ENCODE data around the gene THOC2.

THOC2 gene

DNA sequence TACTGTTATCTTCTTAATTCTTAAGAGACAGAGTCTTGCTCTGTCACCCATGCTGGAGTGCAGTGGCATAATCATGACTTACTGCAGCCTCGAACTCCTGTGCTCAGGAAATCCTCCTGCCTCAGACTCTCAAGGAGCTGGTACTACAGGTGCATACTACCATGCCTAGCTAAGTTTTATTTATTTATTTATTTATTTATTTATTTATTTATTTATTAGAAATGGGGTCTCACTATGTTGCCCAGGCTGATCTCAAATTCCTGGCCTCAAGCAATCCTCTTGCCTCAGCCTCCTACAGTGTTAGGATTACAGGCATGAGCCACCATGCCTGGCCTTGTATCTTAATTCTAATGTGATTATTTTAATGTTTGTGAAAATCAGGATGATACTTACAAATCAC is 125.6 kb downstream of the THOC2 start (continued):
- no peak; the same call in 1 of the 2 replicates for TF ChIP-seq ZNF202 (tag by site-specific recombination; IDR thresholded peaks at IDR 0.05; ENCODE audit: borderline replicate concordance)
- TF ChIP-seq ZFHX2 (tag by site-specific recombination; conservative IDR thresholded peaks at IDR 0.05), result no peak
- TF ChIP-seq, protein P1, sequence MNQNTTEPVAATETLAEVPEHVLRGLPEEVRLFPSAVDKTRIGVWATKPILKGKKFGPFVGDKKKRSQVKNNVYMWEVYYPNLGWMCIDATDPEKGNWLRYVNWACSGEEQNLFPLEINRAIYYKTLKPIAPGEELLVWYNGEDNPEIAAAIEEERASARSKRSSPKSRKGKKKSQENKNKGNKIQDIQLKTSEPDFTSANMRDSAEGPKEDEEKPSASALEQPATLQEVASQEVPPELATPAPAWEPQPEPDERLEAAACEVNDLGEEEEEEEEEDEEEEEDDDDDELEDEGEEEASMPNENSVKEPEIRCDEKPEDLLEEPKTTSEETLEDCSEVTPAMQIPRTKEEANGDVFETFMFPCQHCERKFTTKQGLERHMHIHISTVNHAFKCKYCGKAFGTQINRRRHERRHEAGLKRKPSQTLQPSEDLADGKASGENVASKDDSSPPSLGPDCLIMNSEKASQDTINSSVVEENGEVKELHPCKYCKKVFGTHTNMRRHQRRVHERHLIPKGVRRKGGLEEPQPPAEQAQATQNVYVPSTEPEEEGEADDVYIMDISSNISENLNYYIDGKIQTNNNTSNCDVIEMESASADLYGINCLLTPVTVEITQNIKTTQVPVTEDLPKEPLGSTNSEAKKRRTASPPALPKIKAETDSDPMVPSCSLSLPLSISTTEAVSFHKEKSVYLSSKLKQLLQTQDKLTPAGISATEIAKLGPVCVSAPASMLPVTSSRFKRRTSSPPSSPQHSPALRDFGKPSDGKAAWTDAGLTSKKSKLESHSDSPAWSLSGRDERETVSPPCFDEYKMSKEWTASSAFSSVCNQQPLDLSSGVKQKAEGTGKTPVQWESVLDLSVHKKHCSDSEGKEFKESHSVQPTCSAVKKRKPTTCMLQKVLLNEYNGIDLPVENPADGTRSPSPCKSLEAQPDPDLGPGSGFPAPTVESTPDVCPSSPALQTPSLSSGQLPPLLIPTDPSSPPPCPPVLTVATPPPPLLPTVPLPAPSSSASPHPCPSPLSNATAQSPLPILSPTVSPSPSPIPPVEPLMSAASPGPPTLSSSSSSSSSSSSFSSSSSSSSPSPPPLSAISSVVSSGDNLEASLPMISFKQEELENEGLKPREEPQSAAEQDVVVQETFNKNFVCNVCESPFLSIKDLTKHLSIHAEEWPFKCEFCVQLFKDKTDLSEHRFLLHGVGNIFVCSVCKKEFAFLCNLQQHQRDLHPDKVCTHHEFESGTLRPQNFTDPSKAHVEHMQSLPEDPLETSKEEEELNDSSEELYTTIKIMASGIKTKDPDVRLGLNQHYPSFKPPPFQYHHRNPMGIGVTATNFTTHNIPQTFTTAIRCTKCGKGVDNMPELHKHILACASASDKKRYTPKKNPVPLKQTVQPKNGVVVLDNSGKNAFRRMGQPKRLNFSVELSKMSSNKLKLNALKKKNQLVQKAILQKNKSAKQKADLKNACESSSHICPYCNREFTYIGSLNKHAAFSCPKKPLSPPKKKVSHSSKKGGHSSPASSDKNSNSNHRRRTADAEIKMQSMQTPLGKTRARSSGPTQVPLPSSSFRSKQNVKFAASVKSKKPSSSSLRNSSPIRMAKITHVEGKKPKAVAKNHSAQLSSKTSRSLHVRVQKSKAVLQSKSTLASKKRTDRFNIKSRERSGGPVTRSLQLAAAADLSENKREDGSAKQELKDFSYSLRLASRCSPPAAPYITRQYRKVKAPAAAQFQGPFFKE (tag by site-specific recombination; IDR thresholded peaks at IDR 0.05; ENCODE audit: borderline replicate concordance), result no peak
- no peak for TF ChIP-seq ZNF350 (tag by site-specific recombination; IDR thresholded peaks at IDR 0.05)
- TF ChIP-seq ZNF433 (tag by site-specific recombination; IDR thresholded peaks at IDR 0.05; ENCODE audit: low read depth), result peak; percentile 64; the same call in 1 of the 2 replicates
- TF ChIP-seq ZBTB48 (tag by site-specific recombination; IDR thresholded peaks at IDR 0.05), result no peak
- TF ChIP-seq ZNF580 (tag by site-specific recombination; IDR thresholded peaks at IDR 0.05), result no peak
- TF ChIP-seq ZNF184 (tag by site-specific recombination; IDR thresholded peaks at IDR 0.05), result no peak
- no peak for TF ChIP-seq ZNF280C (tag by site-specific recombination; IDR thresholded peaks at IDR 0.05)
- TF ChIP-seq HOXA7 (CRISPR knock-in tag; IDR thresholded peaks at IDR 0.05; ENCODE audit: borderline replicate concordance), result no peak
- TF ChIP-seq RBAK (tag by site-specific recombination; IDR thresholded peaks at IDR 0.05), result no peak
- no peak for TF ChIP-seq EGR2 (tag by site-specific recombination; IDR thresholded peaks at IDR 0.05; ENCODE audit: low read depth)
- no peak for TF ChIP-seq ZNF16 (tag by site-specific recombination; IDR thresholded peaks at IDR 0.05; ENCODE audit: low read depth)
- TF ChIP-seq ZNF654 (tag by site-specific recombination; IDR thresholded peaks at IDR 0.05; ENCODE audit: low read depth), result peak; percentile 28
- no peak for TF ChIP-seq ZNF664 (tag by site-specific recombination; IDR thresholded peaks at IDR 0.05)
- TF ChIP-seq, protein P2, sequence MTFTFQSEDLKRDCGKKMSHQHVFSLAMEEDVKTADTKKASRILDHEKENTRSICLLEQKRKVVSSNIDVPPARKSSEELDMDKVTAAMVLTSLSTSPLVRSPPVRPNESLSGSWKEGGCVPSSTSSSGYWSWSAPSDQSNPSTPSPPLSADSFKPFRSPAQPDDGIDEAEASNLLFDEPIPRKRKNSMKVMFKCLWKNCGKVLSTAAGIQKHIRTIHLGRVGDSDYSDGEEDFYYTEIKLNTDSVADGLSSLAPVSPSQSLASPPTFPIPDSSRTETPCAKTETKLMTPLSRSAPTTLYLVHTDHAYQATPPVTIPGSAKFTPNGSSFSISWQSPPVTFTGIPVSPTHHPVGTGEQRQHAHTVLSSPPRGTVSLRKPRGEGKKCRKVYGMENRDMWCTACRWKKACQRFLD (tag by site-specific recombination; IDR thresholded peaks at IDR 0.05), result no peak
- TF ChIP-seq ZNF335 (tag by site-specific recombination; conservative IDR thresholded peaks at IDR 0.05), result no peak
- no peak for TF ChIP-seq BCL11A (tag by site-specific recombination; IDR thresholded peaks at IDR 0.05; ENCODE audit: low read depth)
- TF ChIP-seq ZNF473 (tag by site-specific recombination; IDR thresholded peaks at IDR 0.05), result no peak
- no peak for TF ChIP-seq GLI2 (tag by site-specific recombination; IDR thresholded peaks at IDR 0.05; ENCODE audit: borderline replicate concordance, low read depth)
- no peak for TF ChIP-seq ZNF701 (tag by site-specific recombination; IDR thresholded peaks at IDR 0.05)
- no peak for TF ChIP-seq ZFP3 (tag by site-specific recombination; IDR thresholded peaks at IDR 0.05; ENCODE audit: low read depth)
- TF ChIP-seq, protein P3, sequence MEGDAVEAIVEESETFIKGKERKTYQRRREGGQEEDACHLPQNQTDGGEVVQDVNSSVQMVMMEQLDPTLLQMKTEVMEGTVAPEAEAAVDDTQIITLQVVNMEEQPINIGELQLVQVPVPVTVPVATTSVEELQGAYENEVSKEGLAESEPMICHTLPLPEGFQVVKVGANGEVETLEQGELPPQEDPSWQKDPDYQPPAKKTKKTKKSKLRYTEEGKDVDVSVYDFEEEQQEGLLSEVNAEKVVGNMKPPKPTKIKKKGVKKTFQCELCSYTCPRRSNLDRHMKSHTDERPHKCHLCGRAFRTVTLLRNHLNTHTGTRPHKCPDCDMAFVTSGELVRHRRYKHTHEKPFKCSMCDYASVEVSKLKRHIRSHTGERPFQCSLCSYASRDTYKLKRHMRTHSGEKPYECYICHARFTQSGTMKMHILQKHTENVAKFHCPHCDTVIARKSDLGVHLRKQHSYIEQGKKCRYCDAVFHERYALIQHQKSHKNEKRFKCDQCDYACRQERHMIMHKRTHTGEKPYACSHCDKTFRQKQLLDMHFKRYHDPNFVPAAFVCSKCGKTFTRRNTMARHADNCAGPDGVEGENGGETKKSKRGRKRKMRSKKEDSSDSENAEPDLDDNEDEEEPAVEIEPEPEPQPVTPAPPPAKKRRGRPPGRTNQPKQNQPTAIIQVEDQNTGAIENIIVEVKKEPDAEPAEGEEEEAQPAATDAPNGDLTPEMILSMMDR (tag by site-specific recombination; IDR thresholded peaks at IDR 0.05), result no peak
- TF ChIP-seq ZNF670 (tag by site-specific recombination; IDR thresholded peaks at IDR 0.05; ENCODE audit: low read depth), result no peak
- no peak for TF ChIP-seq ZNF660 (tag by site-specific recombination; IDR thresholded peaks at IDR 0.05)
- TF ChIP-seq ZNF792 (tag by site-specific recombination; IDR thresholded peaks at IDR 0.05), result no peak
- TF ChIP-seq BCL11B (tag by site-specific recombination; IDR thresholded peaks at IDR 0.05; ENCODE audit: low read depth), result no peak
- no peak for TF ChIP-seq KLF9 (tag by site-specific recombination; IDR thresholded peaks at IDR 0.05; ENCODE audit: low read depth)
- TF ChIP-seq ZNF544 (tag by site-specific recombination; IDR thresholded peaks at IDR 0.05), result no peak
- no peak for TF ChIP-seq SALL2 (tag by site-specific recombination; IDR thresholded peaks at IDR 0.05; ENCODE audit: borderline replicate concordance)
- TF ChIP-seq ZNF366 (tag by site-specific recombination; conservative IDR thresholded peaks at IDR 0.05), result no peak
- no peak for TF ChIP-seq YY1 (tag by site-specific recombination; IDR thresholded peaks at IDR 0.05)

All from HEK293 (cell line).